ENCODE measurements around the gene DENND6B. TPM values are rescaled to one million over a fixed set of nuclear protein-coding genes. Genes with fewer than 3 reads are reported as not detected.

Gene DENND6B
- total RNA-seq, 2 donors from 2014 or later, result 0.85 to 1.0 TPM

GRCh38 chr22:50304528-50305392 is 22.1 kb downstream of the DENND6B start:
- Histone ChIP-seq H3K9me3 (no peaks in the 10 kb centered on the region), H3K4me3 (peak overlapping the region in 1 of 2 donors; percentile 87), H3K36me3 (no peaks in the 10 kb centered on the region), H3K27ac (peak overlapping the region; percentile 91 to 93), H3K27me3 (no peaks in the 10 kb centered on the region), H3K4me1 (peaks cover 0 to 92% of the 10 kb centered on the region in 2 donors)
- no peak for TF ChIP-seq CTCF (IDR thresholded peaks at IDR 0.05)
- no peak for DNase-seq (ENCODE audit: low spot score)

- Histone ChIP-seq H3K4me1 (peaks cover 0 to 92% of the 10 kb centered on the region in 2 donors), H3K27me3 (no peaks in the 10 kb centered on the region), H3K36me3 (no peaks in the 10 kb centered on the region), H3K9me3 (no peaks in the 10 kb centered on the region), H3K4me3 (peak overlapping the region in 1 of 2 donors; percentile 13), H3K27ac (peak overlapping the region; percentile 91 to 93)
- TF ChIP-seq CTCF (IDR thresholded peaks at IDR 0.05), result peak in 1 of 2 donors; percentile 19
- no peak for DNase-seq (ENCODE audit: low spot score)
Measured at GRCh38 chr22:50303848-50304527, 22.8 kb downstream of the DENND6B start.

GRCh38 chr22:50303515-50303847 is 23.3 kb downstream of the DENND6B start:
- no peak for DNase-seq (ENCODE audit: low spot score)
- Histone ChIP-seq H3K36me3 (no peaks in the 10 kb centered on the region), H3K9me3 (no peaks in the 10 kb centered on the region), H3K4me1 (peaks cover 0 to 92% of the 10 kb centered on the region in 2 donors), H3K4me3 (peak overlapping the region in 1 of 2 donors; percentile 13), H3K27ac (peak overlapping the region; percentile 91 to 93), H3K27me3 (no peaks in the 10 kb centered on the region)
- TF ChIP-seq CTCF (IDR thresholded peaks at IDR 0.05), result no peak

GRCh38 chr22:50302564-50302963 is 24.2 kb downstream of the DENND6B start:
- Histone ChIP-seq H3K4me1 (peaks cover 0 to 93% of the 10 kb centered on the region in 2 donors), H3K9me3 (no peaks in the 10 kb centered on the region), H3K4me3 (no peak overlapping the region), H3K36me3 (no peaks in the 10 kb centered on the region), H3K27ac (peak overlapping the region; percentile 91 to 93), H3K27me3 (no peaks in the 10 kb centered on the region)
- no peak for DNase-seq (ENCODE audit: low spot score)
- TF ChIP-seq CTCF (IDR thresholded peaks at IDR 0.05), result no peak

- H3K27ac ChIP-seq, result peak overlapping the region; percentile 91 to 93
- DNase-seq (ENCODE audit: low spot score), result no peak
Measured at GRCh38 chr22:50302041-50302541, 24.7 kb downstream of the DENND6B start.

More at GRCh38 chr22:50302041-50302541, 24.7 kb downstream of the DENND6B start:
- Histone ChIP-seq H3K36me3 (no peaks in the 10 kb centered on the region), H3K4me1 (peaks cover 0 to 97% of the 10 kb centered on the region in 2 donors), H3K27me3 (no peaks in the 10 kb centered on the region), H3K9me3 (no peaks in the 10 kb centered on the region), H3K4me3 (no peak overlapping the region)
- TF ChIP-seq CTCF (IDR thresholded peaks at IDR 0.05), result no peak

All from right atrium auricular region (tissue), 2 donors.